ENCODE results near the gene CENPP.

DNA sequence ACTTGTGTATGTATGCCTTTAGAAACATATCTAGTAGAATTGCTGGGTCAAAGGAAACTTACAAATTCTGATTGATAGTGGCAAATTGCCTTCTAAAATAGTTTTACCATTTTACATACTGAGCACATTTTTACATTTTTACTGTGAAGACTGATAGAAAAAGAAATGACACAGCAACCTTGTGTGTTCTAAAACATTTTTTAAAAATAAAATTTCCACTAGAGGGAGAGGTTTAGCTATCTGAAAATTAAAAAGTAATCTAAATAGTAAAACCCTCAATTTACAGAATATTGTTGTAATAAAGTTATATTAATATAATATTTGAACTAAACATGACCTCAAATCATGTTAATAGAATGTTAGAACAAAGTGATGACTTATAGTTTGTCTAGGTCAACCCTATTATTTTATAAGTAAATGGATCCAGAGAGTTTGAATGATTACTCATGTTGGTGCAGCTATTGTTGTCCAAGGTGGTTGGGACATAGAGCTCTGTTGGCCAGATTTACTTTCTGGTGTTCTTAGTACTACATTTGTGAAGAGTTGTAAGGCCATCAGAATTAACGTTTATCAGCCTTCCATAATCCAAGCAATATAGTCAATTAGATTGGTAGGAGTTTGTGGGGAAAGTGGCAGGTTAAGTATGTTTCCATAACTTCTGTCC lies 17.2 kb downstream of the CENPP start:
- TF ChIP-seq, protein P1, sequence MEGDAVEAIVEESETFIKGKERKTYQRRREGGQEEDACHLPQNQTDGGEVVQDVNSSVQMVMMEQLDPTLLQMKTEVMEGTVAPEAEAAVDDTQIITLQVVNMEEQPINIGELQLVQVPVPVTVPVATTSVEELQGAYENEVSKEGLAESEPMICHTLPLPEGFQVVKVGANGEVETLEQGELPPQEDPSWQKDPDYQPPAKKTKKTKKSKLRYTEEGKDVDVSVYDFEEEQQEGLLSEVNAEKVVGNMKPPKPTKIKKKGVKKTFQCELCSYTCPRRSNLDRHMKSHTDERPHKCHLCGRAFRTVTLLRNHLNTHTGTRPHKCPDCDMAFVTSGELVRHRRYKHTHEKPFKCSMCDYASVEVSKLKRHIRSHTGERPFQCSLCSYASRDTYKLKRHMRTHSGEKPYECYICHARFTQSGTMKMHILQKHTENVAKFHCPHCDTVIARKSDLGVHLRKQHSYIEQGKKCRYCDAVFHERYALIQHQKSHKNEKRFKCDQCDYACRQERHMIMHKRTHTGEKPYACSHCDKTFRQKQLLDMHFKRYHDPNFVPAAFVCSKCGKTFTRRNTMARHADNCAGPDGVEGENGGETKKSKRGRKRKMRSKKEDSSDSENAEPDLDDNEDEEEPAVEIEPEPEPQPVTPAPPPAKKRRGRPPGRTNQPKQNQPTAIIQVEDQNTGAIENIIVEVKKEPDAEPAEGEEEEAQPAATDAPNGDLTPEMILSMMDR (conservative IDR thresholded peaks at IDR 0.05; ENCODE audit: low read depth, low read length): no peak; the same call in 1 of the 2 replicates
- TF ChIP-seq EZH2 (IDR thresholded peaks at IDR 0.05; ENCODE audit: low read length, unreplicated experiment): no peak

Data from PC-3 (cell line).